ENCODE measurements around the gene POU5F1. TPM values are rescaled to one million over a fixed set of nuclear protein-coding genes. Genes with fewer than 3 reads are reported as not detected.

POU5F1 gene
- not detected in 2 replicates for total RNA-seq

GRCh38 chr6:31170600-31170881 is at the start of gene POU5F1:
POU5F1 (minus strand) TSS chr6:31170682; CDS start chr6:31170620, 62 bp downstream.

DNA sequence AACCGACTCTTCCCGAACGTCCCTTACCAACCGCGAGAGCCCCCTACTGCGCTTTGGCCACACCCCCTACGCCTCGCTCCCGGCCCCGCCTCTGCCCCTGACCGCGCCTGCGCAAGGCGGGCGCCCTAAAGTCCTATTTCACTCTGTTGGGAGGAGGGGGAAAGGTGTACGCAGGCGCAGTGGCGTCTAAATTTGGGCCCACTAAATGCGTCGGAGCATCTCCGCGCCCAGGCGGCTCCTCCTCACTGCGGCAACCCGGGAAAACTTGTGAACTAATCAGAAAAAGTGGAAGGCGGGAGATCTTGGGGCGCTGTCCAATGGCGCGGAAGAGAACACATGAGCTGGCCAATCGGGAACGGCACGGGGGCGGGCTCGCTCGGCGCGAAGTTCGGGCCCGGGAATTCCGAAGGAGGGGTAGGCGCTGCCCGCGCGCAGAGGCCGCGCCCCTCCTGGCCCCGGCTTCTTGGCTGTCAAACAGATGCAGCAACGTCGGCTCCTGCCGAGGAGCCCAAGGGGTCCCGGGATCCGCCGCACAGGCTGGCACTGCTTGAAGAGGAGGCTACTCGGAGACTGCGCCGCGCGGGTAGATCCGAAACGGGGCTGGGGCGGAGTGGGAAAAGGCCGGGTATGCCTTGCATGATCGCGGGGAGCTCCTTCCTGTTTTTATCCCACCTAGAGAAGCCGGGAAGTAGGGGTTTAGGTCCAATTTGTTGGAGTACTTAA is 12.2 kb downstream of the POU5F1 start, which contains the start of gene TCF19:
TSS of gene TCF19 (plus strand) at position 450 of the 723 bp plus-strand sequence. CDS start 881 bp downstream, outside the sequence.

DNA sequence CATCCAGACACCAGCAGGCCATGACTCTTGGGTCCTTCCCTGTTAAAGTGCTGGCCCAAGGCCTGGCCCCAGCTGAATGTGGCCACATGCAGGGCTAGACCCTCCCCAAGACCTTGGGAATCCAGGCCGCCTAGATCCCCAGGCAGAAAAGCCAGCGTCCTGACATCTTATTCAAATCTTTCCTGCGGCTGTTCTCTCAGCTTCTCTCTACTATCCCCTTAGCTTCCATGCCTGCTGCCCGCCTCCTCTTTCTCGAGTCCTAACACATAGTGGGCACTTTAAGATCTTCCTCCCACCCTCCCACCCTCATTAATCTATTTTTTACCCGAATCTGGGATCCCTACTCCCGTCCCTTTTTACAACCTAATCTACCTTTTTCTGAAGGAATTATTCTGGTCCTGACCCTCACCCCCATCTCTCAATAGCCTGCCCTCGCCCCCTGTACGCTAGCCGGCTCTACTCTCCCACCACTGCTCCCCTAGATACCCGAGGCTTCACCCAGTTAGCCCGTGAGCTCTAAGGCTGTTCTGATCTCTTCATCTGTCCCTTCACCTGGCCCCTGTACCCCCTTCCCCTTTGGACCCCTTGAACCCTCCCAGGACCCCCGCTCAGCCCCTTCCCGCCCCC is 12.9 kb downstream of the POU5F1 start, which contains the start of gene CCHCR1:
TSS of gene CCHCR1 (minus strand) at position 290 of the 627 bp plus-strand sequence. CDS start at position 88, 202 bp downstream.

GRCh38 chr6:31138982-31139381 is 31.5 kb downstream of the POU5F1 start, which contains the start of gene PSORS1C2:
PSORS1C2 (minus strand) TSS chr6:31139066; CDS start chr6:31139026, 40 bp downstream.

GRCh38 chr6:31120151-31120915 is 50.1 kb downstream of the POU5F1 start, which contains the start of gene CDSN:
CDSN (minus strand) TSS chr6:31120446; CDS start chr6:31120419, 27 bp downstream.

DNA sequence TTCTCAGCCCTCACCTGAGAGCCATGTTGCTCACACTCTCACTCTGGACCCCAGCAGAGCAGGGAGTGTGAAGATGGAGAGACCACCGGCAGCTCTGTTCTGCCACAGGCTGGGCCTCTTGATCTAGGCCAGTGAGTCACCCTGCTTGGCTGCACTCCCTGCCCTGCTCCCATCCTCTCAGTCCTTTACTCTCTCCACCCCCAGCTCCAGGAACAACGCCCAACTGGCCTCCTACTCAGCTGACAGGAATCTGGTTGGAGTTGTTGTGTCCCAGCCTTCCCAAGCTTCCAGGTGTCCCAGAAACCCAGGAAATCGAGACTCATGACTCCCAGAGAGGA is 56.0 kb downstream of the POU5F1 start, which contains the start of gene PSORS1C1:
TSS of gene PSORS1C1 (plus strand) at position 260 of the 338 bp plus-strand sequence. CDS start 14,833 bp downstream, outside the sequence.

Other genes with a start within 250 kb of the POU5F1 start
- not detected in 2 replicates for gene SFTA2, start 238.5 kb downstream of the POU5F1 start, total RNA-seq
- gene MUCL3, start 229.7 kb downstream of the POU5F1 start, total RNA-seq = not detected in 2 replicates
- gene MUC21, start 187.0 kb downstream of the POU5F1 start, total RNA-seq = not detected in 2 replicates
- gene MUC22, start 160.2 kb downstream of the POU5F1 start, total RNA-seq = not detected in 2 replicates
- not detected in 2 replicates for gene C6orf15, start 58.1 kb downstream of the POU5F1 start, total RNA-seq
- 0.16 and 1.1 TPM in 2 replicates for gene PSORS1C1, start 55.9 kb downstream of the POU5F1 start, total RNA-seq
- gene CDSN, start 50.2 kb downstream of the POU5F1 start, total RNA-seq = not detected in 2 replicates
- not detected in 2 replicates for gene PSORS1C2, start 31.6 kb downstream of the POU5F1 start, total RNA-seq
- 15.7 and 21.7 TPM in 2 replicates for gene CCHCR1, start 12.9 kb downstream of the POU5F1 start, total RNA-seq
- gene TCF19, start 12.1 kb downstream of the POU5F1 start, total RNA-seq = 7.0 and 11.0 TPM in 2 replicates
- 315 and 380 TPM in 2 replicates for gene HLA-C, start 101.4 kb upstream of the POU5F1 start, total RNA-seq
- gene HLA-B, start 186.5 kb upstream of the POU5F1 start, total RNA-seq = 105 and 210 TPM in 2 replicates
- 39.0 and 58.8 TPM in 2 replicates for gene MICA, start 232.9 kb upstream of the POU5F1 start, total RNA-seq